ENCODE measurements around the gene ANKS1B. TPM values are rescaled to one million over a fixed set of nuclear protein-coding genes. Genes with fewer than 3 reads are reported as not detected.
"Not testable (repeated sequence)": the region's sequence is repeated elsewhere in the genome, so short reads cannot be mapped to it uniquely, and the experiment has no call there.

Gene ANKS1B
- total RNA-seq, 4 donors from 2014 or later, result 0.88 to 10.7 (median 4.4) TPM

GRCh38 chr12:99806304-99806703, 178.4 kb downstream of the ANKS1B start:
- H3K36me3 ChIP-seq, result no peaks in the 10 kb centered on the region
- no peak overlapping the region for H3K27ac ChIP-seq
- H3K4me1 ChIP-seq, result no peaks in the 10 kb centered on the region
- H3K4me3 ChIP-seq, result no peak overlapping the region
- H3K27me3 ChIP-seq, result no peaks in the 10 kb centered on the region
- no peak for DNase-seq
- no peaks in the 10 kb centered on the region for H3K9me3 ChIP-seq
- no peak for TF ChIP-seq CTCF (IDR thresholded peaks at IDR 0.05)
- no peak for TF ChIP-seq POLR2A (IDR thresholded peaks at IDR 0.05)

GRCh38 chr12:99804715-99805114, 180.0 kb downstream of the ANKS1B start:
- H3K9me3 ChIP-seq, result no peaks in the 10 kb centered on the region
- DNase-seq, result no peak
- H3K27me3 ChIP-seq, result no peaks in the 10 kb centered on the region
- H3K4me1 ChIP-seq, result no peaks in the 10 kb centered on the region
- H3K4me3 ChIP-seq, result no peak overlapping the region
- H3K36me3 ChIP-seq, result no peaks in the 10 kb centered on the region
- no peak overlapping the region for H3K27ac ChIP-seq
- TF ChIP-seq CTCF (IDR thresholded peaks at IDR 0.05) (no peak), POLR2A (IDR thresholded peaks at IDR 0.05) (no peak)

GRCh38 chr12:99800605-99801004, 184.1 kb downstream of the ANKS1B start:
- H3K36me3 ChIP-seq, result no peaks in the 10 kb centered on the region
- no peaks in the 10 kb centered on the region for H3K4me1 ChIP-seq
- H3K27ac ChIP-seq, result no peak overlapping the region
- no peak overlapping the region for H3K4me3 ChIP-seq
- H3K9me3 ChIP-seq, result no peaks in the 10 kb centered on the region
- no peaks in the 10 kb centered on the region for H3K27me3 ChIP-seq
- no peak for DNase-seq
- no peak for TF ChIP-seq CTCF (IDR thresholded peaks at IDR 0.05)
- no peak for TF ChIP-seq POLR2A (IDR thresholded peaks at IDR 0.05)

- not testable (repeated sequence) for DNase-seq, H3K4me3 ChIP-seq, H3K27ac ChIP-seq, H3K9me3 ChIP-seq, H3K4me1 ChIP-seq, H3K36me3 ChIP-seq, H3K27me3 ChIP-seq
These were observed 186.8 kb downstream of the ANKS1B start for GRCh38 chr12:99797931-99798330.

GRCh38 chr12:99783421-99783820, 201.3 kb downstream of the ANKS1B start:
- Histone ChIP-seq H3K36me3 (no peaks in the 10 kb centered on the region), H3K27ac (no peak overlapping the region), H3K4me3 (no peak overlapping the region), H3K9me3 (no peaks in the 10 kb centered on the region), H3K27me3 (no peaks in the 10 kb centered on the region), H3K4me1 (no peaks in the 10 kb centered on the region)
- DNase-seq, result no peak
- TF ChIP-seq POLR2A (IDR thresholded peaks at IDR 0.05) (no peak), CTCF (IDR thresholded peaks at IDR 0.05) (no peak)

- DNase-seq, result no peak
- H3K4me1 ChIP-seq, result no peaks in the 10 kb centered on the region
- H3K4me3 ChIP-seq, result no peak overlapping the region
- TF ChIP-seq CTCF (IDR thresholded peaks at IDR 0.05), result no peak
- TF ChIP-seq POLR2A (IDR thresholded peaks at IDR 0.05), result no peak
- H3K27ac ChIP-seq, result no peak overlapping the region
- H3K36me3 ChIP-seq, result no peaks in the 10 kb centered on the region
- no peaks in the 10 kb centered on the region for H3K27me3 ChIP-seq
- no peaks in the 10 kb centered on the region for H3K9me3 ChIP-seq
These were observed 212.5 kb downstream of the ANKS1B start for GRCh38 chr12:99772274-99772673.

Data from Peyer's patch (tissue), 4 donors.